Heart left ventricle (tissue), 13 donors: ENCODE measurements around the gene MFNG.

ENCODE experiments used
- CTCF ChIP-seq, 12 donors: fragments of 200-600 bp; sonication (generic) in 4 of 12; IDR thresholded peaks; one replicate each; pipeline versions ENCODE4 v1.5.0 to v1.8.0; 2018 to 2022; ENCODE audit warnings: antibody characterized with exemption in 12 of 12, mild to moderate bottlenecking in 5 of 12
- POLR2A ChIP-seq, 2 donors: fragments of 450-650 bp; IDR thresholded peaks; one replicate each; pipeline ENCODE4 v1.6.1; 2017; ENCODE audit warnings: antibody characterized with exemption in 2 of 2, mild to moderate bottlenecking in 2 of 2, moderate library complexity in 2 of 2
- donor health status: ischemic (EF 13 %, LVEDD 7.1; RV severe dilation, severe dysfunction).
- donor health status: DM: no; HTN: yes; CAD: no.
- donor health status: DM: no; HTN: no; CAD: no.
- donor health status: ischemic (EF 25% LVEDD 6.9; RV normal size, moderate dysfunction).
- donor health status: ischemic (EF 25% LVEDD 5.7; RV mildly dilated, moderate dysfunction).
- donor health status: ischemic (EF 35%, LVEDD 5.7; RV mildly dilated, moderate dysfunction).
- donor health status: nonischemic (EF 11% LVEDD 7.7; RV severe dilation, severe dysfunction).
- donor health status: DM: yes; HTN: yes; CAD: no.
- donor health status: PGD.
- donor health status: ischemic (EF 29% LVEDD 5.4; RV normal size, mild dysfunction).
- donor health status: nonischemic (EF 23%, LVEDD 6.1; RV moderate dilation, normal function).

DNA sequence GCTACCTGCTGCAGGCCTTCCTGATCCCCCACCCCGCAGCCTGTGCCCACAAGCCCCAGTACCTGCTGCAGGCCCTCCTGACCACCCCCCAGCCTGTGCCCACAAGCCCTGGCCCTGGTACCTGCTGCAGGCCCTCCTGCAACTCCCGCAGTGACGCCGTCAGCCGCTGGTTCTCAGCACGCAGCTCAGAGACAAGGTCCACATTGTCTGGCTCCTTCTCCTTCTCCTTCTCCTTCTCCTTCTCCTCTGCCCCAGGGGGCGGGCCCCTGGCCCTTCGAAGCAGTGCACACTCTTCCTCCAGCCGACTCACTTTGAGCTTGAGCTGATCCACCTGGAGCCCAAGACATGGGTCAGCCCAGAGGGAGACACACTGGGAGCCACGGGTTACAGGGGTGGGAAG, 23.9 kb upstream of the MFNG start:
- TF ChIP-seq CTCF (IDR thresholded peaks at IDR 0.05) (no peak), POLR2A (IDR thresholded peaks at IDR 0.05) (no peak)
